HG03196 (cell line): ENCODE results near the gene PSMA3.
A peak's percentile ranks its signal among the peaks of the same experiment; 100 is the strongest.

Experiments used
- ATAC-seq: cut with Tn5 transposase; IDR thresholded peaks from one replicate; pipeline ENCODE4 v1.9.1; 2021; ENCODE audit not compliant: unreplicated experiment

The PSMA3 gene

GRCh38 chr14:58270628-58271027, 26.0 kb downstream of the PSMA3 start:
- ATAC-seq: no peak

- ATAC-seq: no peak
These were observed 28.1 kb downstream of the PSMA3 start for GRCh38 chr14:58272588-58273372.

- ATAC-seq: no peak
These were observed 30.2 kb downstream of the PSMA3 start for GRCh38 chr14:58274881-58275280.

- ATAC-seq: no peak
These were observed 31.0 kb downstream of the PSMA3 start for GRCh38 chr14:58275527-58276190.

- no peak for ATAC-seq
These were observed 31.6 kb downstream of the PSMA3 start for GRCh38 chr14:58276208-58276607.

GRCh38 chr14:58278177-58278576, 33.5 kb downstream of the PSMA3 start:
- no peak for ATAC-seq

- no peak for ATAC-seq
These were observed 36.5 kb downstream of the PSMA3 start for GRCh38 chr14:58280954-58281787.

GRCh38 chr14:58281969-58282368, 37.3 kb downstream of the PSMA3 start:
- ATAC-seq: no peak

- no peak for ATAC-seq
These were observed 38.4 kb downstream of the PSMA3 start for GRCh38 chr14:58282925-58283593.

GRCh38 chr14:58283730-58284129, 39.1 kb downstream of the PSMA3 start:
- ATAC-seq: no peak

- no peak for ATAC-seq
These were observed 40.5 kb downstream of the PSMA3 start for GRCh38 chr14:58285132-58285531.

- no peak for ATAC-seq
These were observed 43.0 kb downstream of the PSMA3 start for GRCh38 chr14:58287607-58288042.

- ATAC-seq: no peak
These were observed 43.6 kb downstream of the PSMA3 start for GRCh38 chr14:58288106-58288792.

- no peak for ATAC-seq
These were observed 47.0 kb downstream of the PSMA3 start for GRCh38 chr14:58291646-58292045.

- ATAC-seq: no peak
These were observed 47.5 kb downstream of the PSMA3 start for GRCh38 chr14:58292187-58292586.

- no peak for ATAC-seq
These were observed 49.6 kb downstream of the PSMA3 start for GRCh38 chr14:58294201-58294600.

GRCh38 chr14:58296726-58297125, 52.1 kb downstream of the PSMA3 start:
- ATAC-seq: no peak

- ATAC-seq: no peak
These were observed 52.7 kb downstream of the PSMA3 start for GRCh38 chr14:58297412-58297761.

GRCh38 chr14:58297762-58298476, 53.3 kb downstream of the PSMA3 start:
- ATAC-seq: peak; percentile 81
